K562 (cell line): ENCODE data around the gene KCNQ4. TPM values are rescaled to one million over a fixed set of nuclear protein-coding genes. Genes with fewer than 3 reads are reported as not detected.
A peak's percentile ranks its signal among the peaks of the same experiment; 100 is the strongest.

Source experiments
- ASH1L ChIP-seq: fragments of 450-650 bp; IDR thresholded peaks from 2 replicates; pipeline ENCODE4 v1.6.1; 2018; ENCODE audit warnings: borderline replicate concordance, mild to moderate bottlenecking, low read depth; ENCODE audit not compliant: partially characterized antibody
- CCNT2 ChIP-seq: IDR thresholded peaks from 2 replicates; pipeline ENCODE4 v1.6.1; 2011; ENCODE audit warnings: borderline replicate concordance, low read depth, mild to moderate bottlenecking, moderate library complexity, mixed read lengths, low read length; ENCODE audit not compliant: insufficient read length; ENCODE audit errors: extremely low read depth
- ELF4 ChIP-seq: fragments of 450-650 bp; formaldehyde crosslinking; IDR thresholded peaks from 2 replicates; pipeline ENCODE4 v1.4.0; 2022; ENCODE audit warnings: missing genetic modification characterization
- MAFK ChIP-seq: IDR thresholded peaks from 2 replicates; pipeline ENCODE4 v1.6.1; 2011; ENCODE audit warnings: low read length, improper control_type of control experiment
- NBN ChIP-seq: fragments of 450-650 bp; IDR thresholded peaks from 2 replicates; pipeline ENCODE4 v1.6.1; 2016; ENCODE audit warnings: low read depth, mild to moderate bottlenecking
- NFATC3 ChIP-seq: fragments of 450-650 bp; IDR thresholded peaks from 2 replicates; pipeline ENCODE4 v1.6.1; 2017; ENCODE audit warnings: mild to moderate bottlenecking
- POLR2G ChIP-seq: fragments of 200-400 bp; formaldehyde crosslinking; IDR thresholded peaks from 2 replicates; pipeline ENCODE4 v1.6.1; 2017; ENCODE audit warnings: low read depth, mild to moderate bottlenecking, antibody characterized with exemption, low read length, moderate library complexity
- SMAD3 ChIP-seq: fragments of 450-650 bp; formaldehyde crosslinking; conservative IDR thresholded peaks from 2 replicates; pipeline ENCODE4 v1.4.0; 2020; ENCODE audit warnings: mild to moderate bottlenecking
- SOX6 ChIP-seq: fragments of 450-650 bp; IDR thresholded peaks from 2 replicates; pipeline ENCODE4 v1.6.1; 2014; ENCODE audit warnings: mild to moderate bottlenecking
- SP1 ChIP-seq: sonication (generic); formaldehyde crosslinking; IDR thresholded peaks from 2 replicates; pipeline ENCODE4 v1.8.1; 2022; ENCODE audit warnings: mild to moderate bottlenecking, missing genetic modification reagents
- STAT5B ChIP-seq: fragments of 250-450 bp; sonication (Bioruptor Pico); IDR thresholded peaks from 2 replicates; pipeline ENCODE4 v1.8.0; 2021; ENCODE audit warnings: mild to moderate bottlenecking, inconsistent platforms
- ZBTB26 ChIP-seq: fragments of 450-650 bp; formaldehyde crosslinking; IDR thresholded peaks from 2 replicates; pipeline ENCODE4 v1.4.0; 2022; ENCODE audit warnings: missing genetic modification characterization
- ZNF239 ChIP-seq: fragments of 250-450 bp; sonication (Bioruptor Pico); IDR thresholded peaks from 2 replicates; pipeline ENCODE4 v1.4.0; 2020; ENCODE audit warnings: mild to moderate bottlenecking
- ZNF24 ChIP-seq: fragments of 450-650 bp; IDR thresholded peaks from 2 replicates; pipeline ENCODE4 v1.6.1; 2016
- ZNF253 ChIP-seq: fragments of 250-450 bp; sonication (Bioruptor Pico); conservative IDR thresholded peaks from 2 replicates; pipeline ENCODE4 v1.6.1; 2021; ENCODE audit warnings: mild to moderate bottlenecking
- ZNF512 ChIP-seq: IDR thresholded peaks from 2 replicates; pipeline ENCODE4 v1.6.1; 2016; ENCODE audit warnings: missing genetic modification characterization, missing compliant biosample characterization
- ZNF561 ChIP-seq: fragments of 450-650 bp; formaldehyde crosslinking; conservative IDR thresholded peaks from 2 replicates; pipeline ENCODE4 v1.4.0; 2020; ENCODE audit warnings: mild to moderate bottlenecking, moderate library complexity
- ZNF655 ChIP-seq: fragments of 250-450 bp; sonication (Bioruptor Pico); IDR thresholded peaks from 2 replicates; pipeline ENCODE4 v1.5.0; 2021
- polyA plus RNA-seq, 8 experiments: library from polyadenylated mRNA; depleted of rRNA in 4 of 8; stranded (reverse) in 5 of 8; unstranded in 3 of 8; fragments of >200 nt; fragmentation: Nextera tagmentation in 2 of 8; fragmentation: Illumina TruSeq in 1 of 8; extraction: Ambion mirVana in 2 of 8; extraction: Trizol in 1 of 8; gene quantifications; 2 replicates each; pipeline versions ENCODE4 v1.2.1 to v1.2.3, GENCODE V29; 2011 to 2014; ENCODE audit warnings: inconsistent platforms in 1 of 8, missing spikeins in 1 of 8
- total RNA-seq, 7 experiments: library from RNA; depleted of rRNA in 6 of 7; stranded (reverse); fragments of >200 nt in 6 of 7; fragmentation: Illumina TruSeq in 2 of 7; extraction: Trizol in 2 of 7; gene quantifications; 2 replicates each; pipeline versions ENCODE4 v1.2.1 to v1.2.3, GENCODE V29; 2011 to 2021; ENCODE audit warnings: low replicate concordance in 1 of 7
- TF ChIP-seq, protein P1 (sequence below): fragments of 450-650 bp; formaldehyde crosslinking; IDR thresholded peaks from 2 replicates; pipeline ENCODE4 v1.4.0; 2022; ENCODE audit warnings: mild to moderate bottlenecking, moderate library complexity
- TF ChIP-seq, protein P2 (sequence below): fragments of 450-650 bp; IDR thresholded peaks from 2 replicates; pipeline ENCODE4 v1.6.1; 2017; ENCODE audit warnings: antibody characterized with exemption, mild to moderate bottlenecking

Gene KCNQ4
- total and polyA plus RNA-seq, 9 of the 15 experiments (the other 6 are each of a cell fraction or from before 2014, with no cell fraction given): 0.07 to 4.1 (median 0.79) TPM

- TF ChIP-seq ZNF655 (CRISPR knock-in tag): no peak
- TF ChIP-seq ZNF253 (CRISPR knock-in tag): no peak
- no peak for TF ChIP-seq ZNF561 (CRISPR knock-in tag)
- TF ChIP-seq STAT5B (CRISPR knock-in tag): no peak
- TF ChIP-seq ZNF512 (tag): no peak
- TF ChIP-seq, protein P1, sequence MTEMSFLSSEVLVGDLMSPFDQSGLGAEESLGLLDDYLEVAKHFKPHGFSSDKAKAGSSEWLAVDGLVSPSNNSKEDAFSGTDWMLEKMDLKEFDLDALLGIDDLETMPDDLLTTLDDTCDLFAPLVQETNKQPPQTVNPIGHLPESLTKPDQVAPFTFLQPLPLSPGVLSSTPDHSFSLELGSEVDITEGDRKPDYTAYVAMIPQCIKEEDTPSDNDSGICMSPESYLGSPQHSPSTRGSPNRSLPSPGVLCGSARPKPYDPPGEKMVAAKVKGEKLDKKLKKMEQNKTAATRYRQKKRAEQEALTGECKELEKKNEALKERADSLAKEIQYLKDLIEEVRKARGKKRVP: 0 out of 2 replicates have a peak, but pooled peaks have one; percentile 4
- TF ChIP-seq ZNF239 (CRISPR knock-in tag): no peak
- 0 out of 2 replicates have a peak, but pooled peaks have one; percentile 30 for TF ChIP-seq SP1 (CRISPR knock-in tag)
- no peak for TF ChIP-seq ZBTB26 (CRISPR knock-in tag)
- TF ChIP-seq, protein P2, sequence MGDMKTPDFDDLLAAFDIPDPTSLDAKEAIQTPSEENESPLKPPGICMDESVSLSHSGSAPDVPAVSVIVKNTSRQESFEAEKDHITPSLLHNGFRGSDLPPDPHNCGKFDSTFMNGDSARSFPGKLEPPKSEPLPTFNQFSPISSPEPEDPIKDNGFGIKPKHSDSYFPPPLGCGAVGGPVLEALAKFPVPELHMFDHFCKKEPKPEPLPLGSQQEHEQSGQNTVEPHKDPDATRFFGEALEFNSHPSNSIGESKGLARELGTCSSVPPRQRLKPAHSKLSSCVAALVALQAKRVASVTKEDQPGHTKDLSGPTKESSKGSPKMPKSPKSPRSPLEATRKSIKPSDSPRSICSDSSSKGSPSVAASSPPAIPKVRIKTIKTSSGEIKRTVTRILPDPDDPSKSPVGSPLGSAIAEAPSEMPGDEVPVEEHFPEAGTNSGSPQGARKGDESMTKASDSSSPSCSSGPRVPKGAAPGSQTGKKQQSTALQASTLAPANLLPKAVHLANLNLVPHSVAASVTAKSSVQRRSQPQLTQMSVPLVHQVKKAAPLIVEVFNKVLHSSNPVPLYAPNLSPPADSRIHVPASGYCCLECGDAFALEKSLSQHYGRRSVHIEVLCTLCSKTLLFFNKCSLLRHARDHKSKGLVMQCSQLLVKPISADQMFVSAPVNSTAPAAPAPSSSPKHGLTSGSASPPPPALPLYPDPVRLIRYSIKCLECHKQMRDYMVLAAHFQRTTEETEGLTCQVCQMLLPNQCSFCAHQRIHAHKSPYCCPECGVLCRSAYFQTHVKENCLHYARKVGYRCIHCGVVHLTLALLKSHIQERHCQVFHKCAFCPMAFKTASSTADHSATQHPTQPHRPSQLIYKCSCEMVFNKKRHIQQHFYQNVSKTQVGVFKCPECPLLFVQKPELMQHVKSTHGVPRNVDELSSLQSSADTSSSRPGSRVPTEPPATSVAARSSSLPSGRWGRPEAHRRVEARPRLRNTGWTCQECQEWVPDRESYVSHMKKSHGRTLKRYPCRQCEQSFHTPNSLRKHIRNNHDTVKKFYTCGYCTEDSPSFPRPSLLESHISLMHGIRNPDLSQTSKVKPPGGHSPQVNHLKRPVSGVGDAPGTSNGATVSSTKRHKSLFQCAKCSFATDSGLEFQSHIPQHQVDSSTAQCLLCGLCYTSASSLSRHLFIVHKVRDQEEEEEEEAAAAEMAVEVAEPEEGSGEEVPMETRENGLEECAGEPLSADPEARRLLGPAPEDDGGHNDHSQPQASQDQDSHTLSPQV: no peak
- peak; percentile 74 for TF ChIP-seq NBN
- no peak for TF ChIP-seq MAFK
- TF ChIP-seq NFATC3: no peak
- peak; percentile 68 for TF ChIP-seq SOX6
- no peak for TF ChIP-seq SMAD3 (CRISPR knock-in tag)
- TF ChIP-seq ASH1L: no peak
- TF ChIP-seq ZNF24: peak; percentile 89
- TF ChIP-seq POLR2G: peak; percentile 80
- TF ChIP-seq CCNT2: peak; percentile 72
- 0 out of 2 replicates have a peak, but pooled peaks have one; percentile 38 for TF ChIP-seq ELF4 (CRISPR knock-in tag)
Measured at GRCh38 chr1:40802078-40802741, 18.6 kb downstream of the KCNQ4 start (continued).
